Measurements from ENCODE around the gene SPTBN5. TPM values are rescaled to one million over a fixed set of nuclear protein-coding genes. Genes with fewer than 3 reads are reported as not detected.
A peak's percentile ranks its signal among the peaks of the same experiment; 100 is the strongest.

The SPTBN5 gene
- total RNA-seq, 1 experiment from 2014 or later = 2.5 TPM

DNA sequence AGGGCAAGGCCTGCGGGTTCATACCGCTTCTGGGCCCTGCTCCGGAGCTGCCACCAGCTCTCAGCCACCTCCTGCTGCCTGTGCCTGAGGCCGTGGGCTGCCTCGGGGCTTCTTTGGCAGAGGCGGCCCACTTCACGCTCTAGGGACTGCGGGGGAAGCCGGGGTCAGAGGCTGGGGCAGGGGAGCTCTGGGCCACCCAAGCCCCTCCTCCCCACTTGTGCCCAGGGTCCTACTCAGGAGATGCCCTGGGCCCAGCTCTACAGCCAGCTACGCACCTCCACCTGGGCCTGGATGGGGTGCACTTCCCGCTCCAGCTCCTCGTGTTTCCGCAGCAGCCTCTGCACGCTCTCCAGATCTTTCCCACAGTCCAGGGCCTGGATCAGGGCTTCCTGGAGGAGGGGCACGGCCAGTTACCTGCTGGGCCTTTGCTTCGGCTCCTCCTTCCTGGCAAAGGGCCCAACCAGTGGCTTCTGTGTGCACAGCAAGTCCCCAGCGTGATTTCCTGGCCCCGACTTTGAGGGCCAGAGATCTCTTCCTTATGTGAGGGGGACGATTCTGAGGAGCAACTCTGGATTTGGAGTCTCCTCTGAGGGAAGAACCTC lies 31.2 kb downstream of the SPTBN5 start:
- Mint-ChIP-seq H3K4me1 (ENCODE audit: low read depth, unreplicated experiment) (peaks cover 6% of the 10 kb centered on the region), H3K9me3 (ENCODE audit: unreplicated experiment) (no peaks in the 10 kb centered on the region), H3K36me3 (ENCODE audit: insufficient read depth, unreplicated experiment) (no peaks in the 10 kb centered on the region), H3K27ac (ENCODE audit: unreplicated experiment) (no peak overlapping the region), H3K27me3 (ENCODE audit: insufficient read depth, unreplicated experiment) (no peaks in the 10 kb centered on the region), H3K4me3 (ENCODE audit: unreplicated experiment) (no peak overlapping the region)
- no peak for DNase-seq
- Histone ChIP-seq H3K27me3 (replicated peaks; ENCODE audit: control insufficient read depth, insufficient read depth, low read length) (no peaks in the 10 kb centered on the region), H3K4me3 (ENCODE audit: low read depth, low read length) (no peak overlapping the region), H3K4me1 (peaks cover 21% of the 10 kb centered on the region), H3K36me3 (ENCODE audit: control insufficient read depth, insufficient read depth, low read length) (no peaks in the 10 kb centered on the region), H3K9me3 (no peaks in the 10 kb centered on the region)
- no TSS peak for BruUV-seq (replicated peaks)
- POLR2A ChIA-PET = no interaction called here
- no peak for TF ChIP-seq CTCF (IDR thresholded peaks at IDR 0.05; ENCODE audit: insufficient read depth in 1 of 2, low read depth in 1 of 2, low read length in 1 of 2, severe bottlenecking in 1 of 2, unreplicated experiment in 1 of 2)
- intact Hi-C loops (cut with micrococcal nuclease; ENCODE audit: unreplicated experiment) = no loop called here
- CTCF ChIA-PET = interaction anchor here (0.8 kb wide), 1 partner anchor 218 kb away, joined by 3 read pairs; no protein-coding TSS in a partner anchor

GRCh38 chr15:41861736-41862356 lies 32.0 kb downstream of the SPTBN5 start:
- Histone ChIP-seq H3K36me3 (ENCODE audit: control insufficient read depth, insufficient read depth, low read length) (no peaks in the 10 kb centered on the region), H3K4me1 (peaks cover 15% of the 10 kb centered on the region), H3K4me3 (ENCODE audit: low read depth, low read length) (no peak overlapping the region), H3K9me3 (no peaks in the 10 kb centered on the region), H3K27me3 (replicated peaks; ENCODE audit: control insufficient read depth, insufficient read depth, low read length) (no peaks in the 10 kb centered on the region)
- no peak for TF ChIP-seq CTCF (IDR thresholded peaks at IDR 0.05; ENCODE audit: insufficient read depth in 1 of 2, low read depth in 1 of 2, low read length in 1 of 2, severe bottlenecking in 1 of 2, unreplicated experiment in 1 of 2)
- Mint-ChIP-seq H3K36me3 (ENCODE audit: insufficient read depth, unreplicated experiment) (no peaks in the 10 kb centered on the region), H3K9me3 (ENCODE audit: unreplicated experiment) (no peaks in the 10 kb centered on the region), H3K4me3 (ENCODE audit: unreplicated experiment) (no peak overlapping the region), H3K27ac (ENCODE audit: unreplicated experiment) (no peak overlapping the region), H3K4me1 (ENCODE audit: low read depth, unreplicated experiment) (no peaks in the 10 kb centered on the region), H3K27me3 (ENCODE audit: insufficient read depth, unreplicated experiment) (no peaks in the 10 kb centered on the region)
- BruUV-seq (replicated peaks) = no TSS peak
- DNase-seq = no peak
- ChIA-PET CTCF (interaction anchor here (0.8 to 2.8 kb wide), 2 partner anchors 43 to 219 kb away, joined by 3 to 8 read pairs; no protein-coding TSS in a partner anchor), POLR2A (no interaction called here)
- intact Hi-C loops (cut with micrococcal nuclease; ENCODE audit: unreplicated experiment) = no loop called here

GRCh38 chr15:41860049-41860828 lies 33.6 kb downstream of the SPTBN5 start:
- no TSS peak for BruUV-seq (replicated peaks)
- H3K27me3 Mint-ChIP-seq (ENCODE audit: insufficient read depth, unreplicated experiment) = no peaks in the 10 kb centered on the region
- intact Hi-C loops (cut with micrococcal nuclease; ENCODE audit: unreplicated experiment) = no loop called here

More at GRCh38 chr15:41860049-41860828, 33.6 kb downstream of the SPTBN5 start:
- H3K9me3 Mint-ChIP-seq (ENCODE audit: unreplicated experiment) = no peaks in the 10 kb centered on the region
- H3K27ac Mint-ChIP-seq (ENCODE audit: unreplicated experiment) = no peak overlapping the region
- H3K36me3 ChIP-seq (ENCODE audit: control insufficient read depth, insufficient read depth, low read length) = no peaks in the 10 kb centered on the region
- DNase-seq = no peak
- no peak overlapping the region for H3K4me3 Mint-ChIP-seq (ENCODE audit: unreplicated experiment)
- no peaks in the 10 kb centered on the region for H3K4me1 ChIP-seq
- no peaks in the 10 kb centered on the region for H3K27me3 ChIP-seq (replicated peaks; ENCODE audit: control insufficient read depth, insufficient read depth, low read length)
- ChIA-PET CTCF (interaction anchor here (2.8 kb wide), 1 partner anchor 44 kb away, joined by 8 read pairs; no protein-coding TSS in a partner anchor), POLR2A (no interaction called here)
- no peak overlapping the region for H3K4me3 ChIP-seq (ENCODE audit: low read depth, low read length)
- peak in 1 of 2 experiments; percentile 35 for TF ChIP-seq CTCF (IDR thresholded peaks at IDR 0.05; ENCODE audit: insufficient read depth in 1 of 2, low read depth in 1 of 2, low read length in 1 of 2, severe bottlenecking in 1 of 2, unreplicated experiment in 1 of 2)
- no peaks in the 10 kb centered on the region for H3K36me3 Mint-ChIP-seq (ENCODE audit: insufficient read depth, unreplicated experiment)
- H3K4me1 Mint-ChIP-seq (ENCODE audit: low read depth, unreplicated experiment) = no peaks in the 10 kb centered on the region
- no peaks in the 10 kb centered on the region for H3K9me3 ChIP-seq

Measured in Caco-2 (cell line).